Testis (tissue), 3 donors: ENCODE measurements around the gene VPREB3. TPM values are rescaled to one million over a fixed set of nuclear protein-coding genes. Genes with fewer than 3 reads are reported as not detected.
"Not testable (repeated sequence)": the region's sequence is repeated elsewhere in the genome, so short reads cannot be mapped to it uniquely, and the experiment has no call there.

Experiments used
- DNase-seq: peaks from one replicate; pipeline ENCODE4 v3.0.0-alpha.2; 2019
- H3K27ac ChIP-seq, 2 donors: fragments of 200-600 bp; sonication (generic); one replicate each; pipeline ENCODE4 v1.5.1; 2019
- H3K27me3 ChIP-seq: fragments of 200-600 bp; sonication (generic); one replicate; pipeline ENCODE4 v1.5.1; 2019
- H3K36me3 ChIP-seq: fragments of 200-600 bp; sonication (generic); one replicate; pipeline ENCODE4 v1.5.1; 2017; ENCODE audit warnings: low read depth; ENCODE audit errors: missing control alignments
- H3K4me1 ChIP-seq: fragments of 200-600 bp; sonication (generic); one replicate; pipeline ENCODE4 v1.5.1; 2019
- H3K4me3 ChIP-seq, 2 donors: fragments of 200-600 bp; sonication (generic); one replicate each; pipeline ENCODE4 v1.5.1; 2017 to 2019
- H3K9me3 ChIP-seq: fragments of 200-600 bp; sonication (generic); one replicate; pipeline ENCODE4 v1.5.1; 2017
- POLR2A ChIP-seq: fragments of 450-650 bp; IDR thresholded peaks from one replicate; pipeline ENCODE4 v1.6.1; 2017; ENCODE audit warnings: antibody characterized with exemption, mild to moderate bottlenecking, moderate library complexity
- WGBS, 2 donors: methylation state at CpG; one replicate each; pipeline ENCODE4 v1.1.5; 2018; 5-methylcytosine and 5-hydroxymethylcytosine counted together
- intact Hi-C: fragments of 100-400 bp; cut with DNase I; formaldehyde crosslinking; loops from one replicate; pipeline ENCODE4 v1.15.1; 2023; ENCODE audit warnings: low total_unique reads
- polyA plus RNA-seq: library from polyadenylated mRNA; stranded (reverse); fragments of 350-450 nt; fragmentation: Illumina TruSeq; extraction: RNeasy Lipid Tissue Mini Kit (QIAGEN cat#74804); gene quantifications from one replicate; pipeline ENCODE4 v1.2.3, GENCODE V29; 2014; ENCODE audit warnings: low read depth, low replicate concordance; ENCODE audit not compliant: insufficient read depth
- total RNA-seq, 2 donors: library from RNA; depleted of rRNA; stranded (reverse); fragments of >200 nt; gene quantifications; one replicate each; pipeline ENCODE4 v1.2.3, GENCODE V29; 2016
- TF ChIP-seq, protein P1 (sequence below), 3 experiments: fragments of 450-650 bp in 2 of 3; fragments of 200-600 bp in 1 of 3; sonication (generic) in 1 of 3; IDR thresholded peaks; one replicate each; pipeline ENCODE4 v1.5.1; 2016 to 2019; ENCODE audit warnings: antibody characterized with exemption in 3 of 3, mild to moderate bottlenecking in 2 of 3, moderate library complexity in 1 of 3

Gene VPREB3
- total and polyA plus RNA-seq, 3 donors from 2014 or later: 0.68 to 1.2 TPM; not detected in 1

- H3K27ac ChIP-seq: no peak overlapping the region
- WGBS, 2 donors: 74 to 89% methylated on average over 4 to 7 of the region's 7 CpGs
- intact Hi-C loops: no loop called here
- no peak for DNase-seq
- H3K27me3 ChIP-seq: no peaks in the 10 kb centered on the region
- no peaks in the 10 kb centered on the region for H3K4me1 ChIP-seq
- no peaks in the 10 kb centered on the region for H3K36me3 ChIP-seq
- TF ChIP-seq, protein P1, sequence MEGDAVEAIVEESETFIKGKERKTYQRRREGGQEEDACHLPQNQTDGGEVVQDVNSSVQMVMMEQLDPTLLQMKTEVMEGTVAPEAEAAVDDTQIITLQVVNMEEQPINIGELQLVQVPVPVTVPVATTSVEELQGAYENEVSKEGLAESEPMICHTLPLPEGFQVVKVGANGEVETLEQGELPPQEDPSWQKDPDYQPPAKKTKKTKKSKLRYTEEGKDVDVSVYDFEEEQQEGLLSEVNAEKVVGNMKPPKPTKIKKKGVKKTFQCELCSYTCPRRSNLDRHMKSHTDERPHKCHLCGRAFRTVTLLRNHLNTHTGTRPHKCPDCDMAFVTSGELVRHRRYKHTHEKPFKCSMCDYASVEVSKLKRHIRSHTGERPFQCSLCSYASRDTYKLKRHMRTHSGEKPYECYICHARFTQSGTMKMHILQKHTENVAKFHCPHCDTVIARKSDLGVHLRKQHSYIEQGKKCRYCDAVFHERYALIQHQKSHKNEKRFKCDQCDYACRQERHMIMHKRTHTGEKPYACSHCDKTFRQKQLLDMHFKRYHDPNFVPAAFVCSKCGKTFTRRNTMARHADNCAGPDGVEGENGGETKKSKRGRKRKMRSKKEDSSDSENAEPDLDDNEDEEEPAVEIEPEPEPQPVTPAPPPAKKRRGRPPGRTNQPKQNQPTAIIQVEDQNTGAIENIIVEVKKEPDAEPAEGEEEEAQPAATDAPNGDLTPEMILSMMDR (IDR thresholded peaks at IDR 0.05): no peak
- TF ChIP-seq POLR2A: no peak
- no peaks in the 10 kb centered on the region for H3K9me3 ChIP-seq
- H3K4me3 ChIP-seq: no peak overlapping the region
Observed at GRCh38 chr22:23742505-23743264, 11.5 kb downstream of the VPREB3 start.

DNA sequence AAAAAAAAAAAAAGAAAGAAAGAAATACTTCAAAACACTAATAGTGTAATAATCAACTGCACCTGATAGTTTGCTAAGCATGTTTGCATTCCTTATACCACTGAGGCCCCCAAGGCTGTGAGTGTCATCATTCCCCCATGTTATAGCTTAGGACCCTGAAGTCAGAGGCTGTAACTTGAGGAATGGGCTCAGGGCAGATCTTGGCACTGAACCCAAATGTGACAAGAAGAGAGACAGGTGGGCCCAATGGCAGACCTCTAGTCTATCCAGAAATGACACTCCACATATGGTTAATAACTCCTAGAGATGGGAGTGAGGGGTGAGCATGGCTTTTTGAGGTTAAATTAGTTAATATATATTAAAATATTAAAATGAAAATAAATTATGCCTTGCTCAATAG is 16.5 kb downstream of the VPREB3 start:
- H3K4me1 ChIP-seq: no peaks in the 10 kb centered on the region
- TF ChIP-seq, protein P1 (IDR thresholded peaks at IDR 0.05): no peak
- TF ChIP-seq POLR2A: no peak
- no peak for DNase-seq
- no peaks in the 10 kb centered on the region for H3K9me3 ChIP-seq
- no peaks in the 10 kb centered on the region for H3K27me3 ChIP-seq
- H3K4me3 ChIP-seq: no peak overlapping the region
- intact Hi-C loops: no loop called here
- H3K27ac ChIP-seq: no peak overlapping the region
- no peaks in the 10 kb centered on the region for H3K36me3 ChIP-seq

GRCh38 chr22:23728108-23728507 is 26.1 kb downstream of the VPREB3 start:
- H3K4me3 ChIP-seq, H3K27me3 ChIP-seq, H3K4me1 ChIP-seq, DNase-seq, H3K27ac ChIP-seq, H3K36me3 ChIP-seq, H3K9me3 ChIP-seq, intact Hi-C loops: not testable (repeated sequence)
- WGBS, 2 donors: 83 to 91% methylated on average over 4 of the region's 4 CpGs

GRCh38 chr22:23722724-23723123 is 31.5 kb downstream of the VPREB3 start:
- DNase-seq: no peak
- Histone ChIP-seq H3K4me3 (no peak overlapping the region), H3K36me3 (no peaks in the 10 kb centered on the region), H3K9me3 (no peaks in the 10 kb centered on the region), H3K27me3 (no peaks in the 10 kb centered on the region), H3K27ac (no peak overlapping the region), H3K4me1 (no peaks in the 10 kb centered on the region)
- 81 to 87% methylated on average over 2 of the region's 2 CpGs for WGBS, 2 donors
- TF ChIP-seq POLR2A: no peak
- TF ChIP-seq, protein P1 (IDR thresholded peaks at IDR 0.05): no peak
- intact Hi-C loops: no loop called here

GRCh38 chr22:23722160-23722559 is 32.1 kb downstream of the VPREB3 start:
- no peaks in the 10 kb centered on the region for H3K36me3 ChIP-seq
- H3K9me3 ChIP-seq: no peaks in the 10 kb centered on the region
- no peak overlapping the region for H3K4me3 ChIP-seq
- WGBS, 2 donors: 85% methylated on average over 4 of the region's 4 CpGs
- no peaks in the 10 kb centered on the region for H3K4me1 ChIP-seq
- DNase-seq: no peak
- intact Hi-C loops: no loop called here
- TF ChIP-seq POLR2A: no peak
- TF ChIP-seq, protein P1 (IDR thresholded peaks at IDR 0.05): no peak
- H3K27ac ChIP-seq: no peak overlapping the region
- no peaks in the 10 kb centered on the region for H3K27me3 ChIP-seq
